ENCODE measurements around the gene SRGAP3. TPM values are rescaled to one million over a fixed set of nuclear protein-coding genes. Genes with fewer than 3 reads are reported as not detected.

SRGAP3 gene
- total RNA-seq, 1 experiment from 2014 or later = 17.9 TPM

GRCh38 chr3:9192248-9193025 lies 57.0 kb downstream of the SRGAP3 start (continued):
- TF ChIP-seq STAT6 (CRISPR knock-in tag; conservative IDR thresholded peaks at IDR 0.05; ENCODE audit: low read depth) (no peak), EMX1 (CRISPR knock-in tag; IDR thresholded peaks at IDR 0.05) (no peak), ZNF281 (CRISPR knock-in tag; IDR thresholded peaks at IDR 0.05) (no peak), ELF4 (CRISPR knock-in tag; IDR thresholded peaks at IDR 0.05; ENCODE audit: low read depth) (no peak), ETV6 (CRISPR knock-in tag; IDR thresholded peaks at IDR 0.05) (no peak), AR (CRISPR knock-in tag; IDR thresholded peaks at IDR 0.05) (no peak), GABPB1 (CRISPR knock-in tag; IDR thresholded peaks at IDR 0.05) (no peak), MAX (CRISPR knock-in tag; IDR thresholded peaks at IDR 0.05) (no peak), ATF1 (CRISPR knock-in tag; IDR thresholded peaks at IDR 0.05) (no peak), ZNF396 (CRISPR knock-in tag; IDR thresholded peaks at IDR 0.05; ENCODE audit: borderline replicate concordance) (no peak)

GRCh38 chr3:9190276-9190675 lies 59.2 kb downstream of the SRGAP3 start:
- H3K4me3 Mint-ChIP-seq = no peak overlapping the region
- ChIA-PET CTCF (no interaction called here), POLR2A (no interaction called here)
- H3K27me3 Mint-ChIP-seq (ENCODE audit: low read depth) = no peaks in the 10 kb centered on the region
- no peak for TF ChIP-seq ESRRA (CRISPR knock-in tag; IDR thresholded peaks at IDR 0.05; ENCODE audit: borderline replicate concordance)
- TF ChIP-seq ZNF281 (CRISPR knock-in tag; IDR thresholded peaks at IDR 0.05) = no peak
- TF ChIP-seq CTCF (IDR thresholded peaks at IDR 0.05) = no peak
- no peak for TF ChIP-seq CBFB (CRISPR knock-in tag; IDR thresholded peaks at IDR 0.05; ENCODE audit: low read depth)
- TF ChIP-seq TEAD4 (CRISPR knock-in tag; IDR thresholded peaks at IDR 0.05) = no peak
- TF ChIP-seq MYBL2 (CRISPR knock-in tag; IDR thresholded peaks at IDR 0.05) = no peak
- no peak for TF ChIP-seq ATF1 (CRISPR knock-in tag; IDR thresholded peaks at IDR 0.05)
- TF ChIP-seq USF2 (CRISPR knock-in tag; IDR thresholded peaks at IDR 0.05) = no peak
- TF ChIP-seq E2F1 (CRISPR knock-in tag; IDR thresholded peaks at IDR 0.05) = no peak
- no peak for TF ChIP-seq PREB (CRISPR knock-in tag; IDR thresholded peaks at IDR 0.05; ENCODE audit: borderline replicate concordance)
- H3K9me3 Mint-ChIP-seq = no peaks in the 10 kb centered on the region
- H3K36me3 Mint-ChIP-seq = no peaks in the 10 kb centered on the region
- H3K27ac Mint-ChIP-seq = no peak overlapping the region
- no peak for DNase-seq (ENCODE audit: low spot score)
- H3K4me1 Mint-ChIP-seq = peaks cover 19% of the 10 kb centered on the region
- ATAC-seq = no peak

Measured in WTC11 (cell line).